ENCODE measurements around the gene VWA5A. TPM values are rescaled to one million over a fixed set of nuclear protein-coding genes. Genes with fewer than 3 reads are reported as not detected.
A peak's percentile ranks its signal among the peaks of the same experiment; 100 is the strongest.

VWA5A gene
- total and polyA plus RNA-seq, 9 of the 15 experiments (the other 6 are each of a cell fraction or from before 2014, with no cell fraction given), result 4.6 to 19.7 (median 6.9) TPM

DNA sequence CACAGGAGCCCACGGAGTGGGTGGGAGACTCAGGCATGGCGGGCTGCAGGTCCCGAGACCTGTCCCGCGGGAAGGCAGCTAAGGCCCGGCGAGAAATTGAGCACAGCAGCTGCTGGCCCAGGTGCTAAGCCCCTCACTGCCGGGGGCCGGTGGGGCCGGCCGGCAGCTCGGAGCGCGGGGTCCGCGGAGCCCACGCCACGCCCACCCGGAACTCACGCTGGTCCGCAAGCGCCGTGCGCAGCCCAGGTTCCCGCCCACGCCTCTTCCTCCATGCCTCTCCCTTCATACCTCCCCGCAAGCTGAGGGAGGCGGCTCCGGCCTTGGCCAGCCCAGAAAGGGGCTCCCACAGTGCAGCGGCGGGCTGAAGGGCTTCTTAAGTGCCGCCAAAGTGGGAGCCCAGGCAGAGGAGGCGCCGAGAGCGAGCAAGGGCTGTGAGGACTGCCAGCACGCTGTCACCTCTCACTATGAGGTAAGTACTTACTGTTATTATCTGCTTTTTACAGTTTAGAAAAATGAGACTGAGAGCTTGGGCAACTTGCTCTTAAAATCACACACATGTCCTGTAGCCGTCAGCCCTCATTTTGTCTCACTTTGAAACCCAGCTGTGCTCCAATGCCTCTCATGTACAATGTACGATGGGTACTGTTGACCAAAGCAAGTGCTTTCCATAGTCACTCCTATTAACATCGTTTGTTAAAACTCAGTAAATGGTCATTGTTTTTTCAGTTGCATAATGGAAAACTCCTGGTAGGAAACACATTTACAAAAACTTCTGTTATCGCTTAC, 55.7 kb downstream of the VWA5A start (continued):
- TF ChIP-seq KAT7 (CRISPR knock-in tag; IDR thresholded peaks at IDR 0.05; ENCODE audit: borderline replicate concordance) (no peak), SMC3 (conservative IDR thresholded peaks at IDR 0.05; ENCODE audit: insufficient read depth, low read depth, low read length) (no peak), MAZ (CRISPR knock-in tag; conservative IDR thresholded peaks at IDR 0.05 in 1 of 2, IDR thresholded peaks at IDR 0.05 in 1 of 2) (peak; percentile 69 to 80; a peak in 3 of 4 replicates), CEBPG (CRISPR knock-in tag; IDR thresholded peaks at IDR 0.05) (no peak), CEBPG (tag; conservative IDR thresholded peaks at IDR 0.05 in 1 of 2, IDR thresholded peaks at IDR 0.05 in 1 of 2) (peak in 1 of 2 experiments; percentile 54; a peak in 2 of 4 replicates), IFI16 (CRISPR knock-in tag; IDR thresholded peaks at IDR 0.05) (no peak), TBP (optimal IDR thresholded peaks at IDR 0.05; ENCODE audit: low read depth, low read length) (peak; percentile 21), BDP1 (IDR thresholded peaks at IDR 0.05; ENCODE audit: insufficient read depth, insufficient read length) (no peak), TRIM28 (IDR thresholded peaks at IDR 0.05) (peak; percentile 89), SOX6 (IDR thresholded peaks at IDR 0.05) (peak; percentile 34), ELF1 (tag; IDR thresholded peaks at IDR 0.05) (peak; percentile 71), DNMT1 (IDR thresholded peaks at IDR 0.05) (no peak), HNRNPH1 (optimal IDR thresholded peaks at IDR 0.05; ENCODE audit: low read depth, low read length) (no peak), ZNF589 (CRISPR knock-in tag; IDR thresholded peaks at IDR 0.05; ENCODE audit: low read depth) (no peak), GABPA (tag; conservative IDR thresholded peaks at IDR 0.05; ENCODE audit: low read depth) (0 out of 2 replicates have a peak, but pooled peaks have one; percentile 24), MTA3 (IDR thresholded peaks at IDR 0.05; ENCODE audit: borderline replicate concordance) (peak; percentile 69; the same call in 1 of the 2 replicates), CCNT2 (IDR thresholded peaks at IDR 0.05; ENCODE audit: borderline replicate concordance, extremely low read depth, insufficient read length, low read depth, low read length) (no peak), KDM5B (IDR thresholded peaks at IDR 0.05; ENCODE audit: insufficient replicate concordance, low read depth, low read length) (no peak), NONO (IDR thresholded peaks at IDR 0.05; ENCODE audit: low read depth in 2 of 2, low read length in 1 of 2) (peak in 1 of 2 experiments; percentile 95; a peak in 1 of 4 replicates), SUPT5H (IDR thresholded peaks at IDR 0.05) (peak; percentile 81), MYNN (IDR thresholded peaks at IDR 0.05) (0 out of 2 replicates have a peak, but pooled peaks have one; percentile 56), MYNN (CRISPR knock-in tag; IDR thresholded peaks at IDR 0.05) (no peak), PTTG1 (tag; IDR thresholded peaks at IDR 0.05; ENCODE audit: low read depth) (no peak), BRCA1 (IDR thresholded peaks at IDR 0.05) (no peak), BRCA1 (CRISPR knock-in tag; IDR thresholded peaks at IDR 0.05) (no peak), POLR2G (IDR thresholded peaks at IDR 0.05; ENCODE audit: low read depth, low read length) (peak; percentile 84)
- TF ChIP-seq, protein P1, sequence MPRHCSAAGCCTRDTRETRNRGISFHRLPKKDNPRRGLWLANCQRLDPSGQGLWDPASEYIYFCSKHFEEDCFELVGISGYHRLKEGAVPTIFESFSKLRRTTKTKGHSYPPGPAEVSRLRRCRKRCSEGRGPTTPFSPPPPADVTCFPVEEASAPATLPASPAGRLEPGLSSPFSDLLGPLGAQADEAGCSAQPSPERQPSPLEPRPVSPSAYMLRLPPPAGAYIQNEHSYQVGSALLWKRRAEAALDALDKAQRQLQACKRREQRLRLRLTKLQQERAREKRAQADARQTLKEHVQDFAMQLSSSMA (CRISPR knock-in tag; IDR thresholded peaks at IDR 0.05), result no peak
- TF ChIP-seq, protein P2, sequence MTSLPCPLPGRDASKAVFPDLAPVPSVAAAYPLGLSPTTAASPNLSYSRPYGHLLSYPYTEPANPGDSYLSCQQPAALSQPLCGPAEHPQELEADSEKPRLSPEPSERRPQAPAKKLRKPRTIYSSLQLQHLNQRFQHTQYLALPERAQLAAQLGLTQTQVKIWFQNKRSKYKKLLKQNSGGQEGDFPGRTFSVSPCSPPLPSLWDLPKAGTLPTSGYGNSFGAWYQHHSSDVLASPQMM (CRISPR knock-in tag; IDR thresholded peaks at IDR 0.05), result no peak
- TF ChIP-seq, protein P3, sequence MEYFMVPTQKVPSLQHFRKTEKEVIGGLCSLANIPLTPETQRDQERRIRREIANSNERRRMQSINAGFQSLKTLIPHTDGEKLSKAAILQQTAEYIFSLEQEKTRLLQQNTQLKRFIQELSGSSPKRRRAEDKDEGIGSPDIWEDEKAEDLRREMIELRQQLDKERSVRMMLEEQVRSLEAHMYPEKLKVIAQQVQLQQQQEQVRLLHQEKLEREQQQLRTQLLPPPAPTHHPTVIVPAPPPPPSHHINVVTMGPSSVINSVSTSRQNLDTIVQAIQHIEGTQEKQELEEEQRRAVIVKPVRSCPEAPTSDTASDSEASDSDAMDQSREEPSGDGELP (CRISPR knock-in tag; IDR thresholded peaks at IDR 0.05; ENCODE audit: borderline replicate concordance), result peak; percentile 59; the same call in 1 of the 2 replicates

Measured in K562 (cell line).